ENCODE measurements around the gene HIP1R. TPM values are rescaled to one million over a fixed set of nuclear protein-coding genes. Genes with fewer than 3 reads are reported as not detected.
A peak's percentile ranks its signal among the peaks of the same experiment; 100 is the strongest.

HIP1R gene
- total and polyA plus RNA-seq, 8 donors = 52.1 to 395 (median 89.8) TPM

GRCh38 chr12:122869207-122869973, 34.1 kb downstream of the HIP1R start:
- peak overlapping the region; percentile 32 to 91 (median 86) for H3K27ac ChIP-seq
- peaks cover 69 to 99% (median 97%) of the 10 kb centered on the region in 4 donors for H3K4me1 ChIP-seq
- no peak overlapping the region for H3K4me3 ChIP-seq
- no peaks in the 10 kb centered on the region for H3K9me3 ChIP-seq
- intact Hi-C loops (cut with DNase I; ENCODE audit: low total_unique reads) = no loop called here
- WGBS, 5 donors = 80 to 92% (median 91%) methylated on average over 8 of the region's 8 CpGs
- peak in 1 of 2 donors; percentile 16 for DNase-seq
- TF ChIP-seq CTCF (IDR thresholded peaks at IDR 0.05) = no peak
- no peak for TF ChIP-seq EP300 (IDR thresholded peaks at IDR 0.05)
- TF ChIP-seq POLR2A (IDR thresholded peaks at IDR 0.05) = no peak
- TF ChIP-seq POLR2AphosphoS5 (IDR thresholded peaks at IDR 0.05) = no peak
- no peaks in the 10 kb centered on the region for H3K27me3 ChIP-seq
- H3K36me3 ChIP-seq = peaks cover 45 to 68% (median 64%) of the 10 kb centered on the region in 4 donors

GRCh38 chr12:122870163-122870842, 35.0 kb downstream of the HIP1R start:
- Histone ChIP-seq H3K4me1 (peaks cover 69 to 100% (median 95%) of the 10 kb centered on the region in 4 donors), H3K9me3 (no peaks in the 10 kb centered on the region), H3K27ac (peak overlapping the region; percentile 56 to 91 (median 87))

GRCh38 chr12:122870867-122871664, 35.8 kb downstream of the HIP1R start:
- Histone ChIP-seq H3K27ac (peak overlapping the region; percentile 86 to 94 (median 88)), H3K4me1 (peaks cover 69 to 100% (median 95%) of the 10 kb centered on the region in 4 donors), H3K27me3 (no peaks in the 10 kb centered on the region), H3K9me3 (no peaks in the 10 kb centered on the region), H3K4me3 (peak overlapping the region; percentile 18 to 31 (median 19)), H3K36me3 (peaks cover 40 to 51% (median 48%) of the 10 kb centered on the region in 4 donors)
- peak in 2 of 3 donors; percentile 21 to 29 for TF ChIP-seq POLR2AphosphoS5 (IDR thresholded peaks at IDR 0.05)
- TF ChIP-seq POLR2A (IDR thresholded peaks at IDR 0.05) = no peak
- TF ChIP-seq CTCF (IDR thresholded peaks at IDR 0.05) = no peak
- no peak for TF ChIP-seq EP300 (IDR thresholded peaks at IDR 0.05)
- 10 to 23% (median 17%) methylated on average over 15 of the region's 15 CpGs for WGBS, 5 donors
- peak; percentile 73 to 83 for DNase-seq
- intact Hi-C loops (cut with DNase I; ENCODE audit: low total_unique reads) = no loop called here

More at GRCh38 chr12:122870163-122870842, 35.0 kb downstream of the HIP1R start:
- intact Hi-C loops (cut with DNase I; ENCODE audit: low total_unique reads) = no loop called here
- 71 to 83% (median 73%) methylated on average over 9 to 11 of the region's 11 CpGs for WGBS, 5 donors
- Histone ChIP-seq H3K4me3 (no peak overlapping the region), H3K27me3 (no peaks in the 10 kb centered on the region), H3K36me3 (peaks cover 43 to 59% (median 55%) of the 10 kb centered on the region in 4 donors)
- TF ChIP-seq EP300 (IDR thresholded peaks at IDR 0.05) = no peak
- no peak for TF ChIP-seq CTCF (IDR thresholded peaks at IDR 0.05)
- no peak for TF ChIP-seq POLR2AphosphoS5 (IDR thresholded peaks at IDR 0.05)
- no peak for TF ChIP-seq POLR2A (IDR thresholded peaks at IDR 0.05)
- peak in 1 of 2 donors; percentile 23 for DNase-seq
